OCI-LY7 (cell line): ENCODE results near the gene PIK3AP1. TPM values are rescaled to one million over a fixed set of nuclear protein-coding genes. Genes with fewer than 3 reads are reported as not detected.

Experiments
- BruUV-seq: library from RNA; stranded (reverse); fragments of 400-500 nt; replicated peaks from 2 replicates; lab custom pipeline; 2021; lab: Mats Ljungman, UMichigan
- CTCF ChIA-PET: fragments of 300-600 bp; sonication (Branson Sonifier 250); formaldehyde crosslinking; loops from one replicate; lab custom pipeline; 2022; ENCODE audit warnings: antibody characterized with exemption; ENCODE audit not compliant: unreplicated experiment; lab: Charles Lee
- POLR2A ChIA-PET: fragments of 300-600 bp; sonication (Branson Sonifier 250); formaldehyde crosslinking; loops from one replicate; lab custom pipeline; 2022; ENCODE audit warnings: antibody characterized with exemption; lab: Charles Lee
- DNase-seq: peaks from one replicate; pipeline ENCODE4 v3.0.0-alpha.2; 2015; ENCODE audit warnings: low spot score
- H2AFZ ChIP-seq: fragments of 200-600 bp; sonication (generic), shearing (Covaris generic); 2 replicates; pipeline ENCODE4 v1.6.1; 2014; ENCODE audit warnings: mild to moderate bottlenecking, antibody characterized with exemption, low read length, moderate library complexity
- H3K27ac ChIP-seq: fragments of 200-600 bp; sonication (generic); 2 replicates; pipeline ENCODE4 v1.5.1; 2014; ENCODE audit warnings: mixed run types, low read depth, mild to moderate bottlenecking, moderate library complexity, low read length, inconsistent platforms; ENCODE audit not compliant: poor library complexity, severe bottlenecking
- H3K36me3 ChIP-seq: fragments of 200-600 bp; sonication (generic); 2 replicates; pipeline ENCODE4 v1.6.1; 2014; ENCODE audit warnings: mild to moderate bottlenecking, antibody characterized with exemption, low read length, moderate library complexity, mixed read lengths; ENCODE audit not compliant: insufficient read depth
- H3K4me1 ChIP-seq: fragments of 200-600 bp; sonication (generic); 2 replicates; pipeline ENCODE4 v1.5.1; 2014; ENCODE audit warnings: mild to moderate bottlenecking, low read length; ENCODE audit not compliant: insufficient read depth, poor library complexity, severe bottlenecking
- H3K4me2 ChIP-seq: fragments of 200-600 bp; sonication (generic); 2 replicates; pipeline ENCODE4 v1.6.1; 2014; ENCODE audit warnings: mild to moderate bottlenecking, low read length
- H3K4me3 ChIP-seq: fragments of 200-600 bp; sonication (generic); 2 replicates; pipeline ENCODE4 v1.5.1; 2014; ENCODE audit warnings: mild to moderate bottlenecking, low read depth, low read length; ENCODE audit not compliant: poor library complexity, severe bottlenecking
- H3K79me2 ChIP-seq: fragments of 200-600 bp; sonication (generic); 2 replicates; pipeline ENCODE4 v1.6.1; 2016; ENCODE audit warnings: low read depth, mild to moderate bottlenecking, low read length, moderate library complexity, mixed read lengths; ENCODE audit not compliant: insufficient read depth
- H3K9me2 ChIP-seq: fragments of 200-600 bp; sonication (generic); 2 replicates; pipeline ENCODE4 v1.6.1; 2016; ENCODE audit warnings: mild to moderate bottlenecking, low read length, mixed read lengths; ENCODE audit not compliant: insufficient read depth
- H3K9me3 ChIP-seq: fragments of 200-600 bp; sonication (generic); 2 replicates; pipeline ENCODE4 v1.6.1; 2014; ENCODE audit warnings: mild to moderate bottlenecking, mixed run types, low read length, mixed read lengths
- H4K20me1 ChIP-seq: fragments of 200-600 bp; sonication (generic); 2 replicates; pipeline ENCODE4 v1.6.1; 2014; ENCODE audit warnings: mild to moderate bottlenecking, antibody characterized with exemption, low read length, moderate library complexity, mixed read lengths; ENCODE audit not compliant: insufficient read depth
- EZH2phosphoT487 ChIP-seq: fragments of 200-600 bp; sonication (generic); IDR thresholded peaks from 2 replicates; pipeline ENCODE4 v1.6.1; 2018; ENCODE audit warnings: low read depth, borderline replicate concordance, mild to moderate bottlenecking, mixed run types, antibody characterized with exemption, low read length, moderate library complexity, mixed read lengths
- intact Hi-C: fragments of 100-400 bp; cut with micrococcal nuclease; formaldehyde crosslinking; loops from one replicate; pipeline ENCODE4 v1.10.0; 2022; ENCODE audit not compliant: unreplicated experiment
- total RNA-seq, 2 experiments: library from RNA; depleted of rRNA in 1 of 2; stranded (reverse); fragments of >200 nt in 1 of 2; shearing (Covaris generic) in 1 of 2; gene quantifications; 2 replicates each; pipeline ENCODE4 v1.2.3, GENCODE V29; 2014 to 2022
- TF ChIP-seq, protein P1 (sequence below): fragments of 200-600 bp; sonication (generic); conservative IDR thresholded peaks from 2 replicates; pipeline ENCODE4 v1.5.1; 2014; ENCODE audit warnings: mild to moderate bottlenecking, antibody characterized with exemption, low read length, moderate library complexity, mixed read lengths

The PIK3AP1 gene
- total RNA-seq, 2 experiments from 2014 or later = 132 to 140 TPM

DNA sequence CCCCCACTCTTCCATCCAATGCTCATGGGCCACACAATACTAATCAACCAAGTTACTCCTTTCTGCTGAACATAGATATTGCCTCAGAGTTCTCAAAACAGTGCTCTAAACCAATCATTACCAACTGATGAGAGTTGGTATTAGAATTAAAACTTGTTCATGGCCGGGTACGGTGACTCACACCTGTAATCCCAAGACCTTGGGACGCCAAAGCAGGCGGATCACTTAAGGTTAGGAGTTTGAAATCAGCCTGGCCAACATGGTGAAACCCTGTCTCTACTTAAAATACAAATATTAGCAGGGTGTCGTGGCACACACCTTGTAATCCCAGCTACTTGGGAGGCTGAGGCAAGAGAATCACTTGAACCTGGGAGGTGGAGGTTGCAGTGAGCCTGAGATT lies 141.7 kb downstream of the PIK3AP1 start:
- no peak for DNase-seq
- H3K4me1 ChIP-seq = peaks cover 26% of the 10 kb centered on the region
- H3K36me3 ChIP-seq = peaks cover 53% of the 10 kb centered on the region
- no peaks in the 10 kb centered on the region for H3K9me2 ChIP-seq
- peaks cover 35% of the 10 kb centered on the region for H4K20me1 ChIP-seq
- peaks cover 92% of the 10 kb centered on the region for H3K79me2 ChIP-seq
- TF ChIP-seq, protein P1, sequence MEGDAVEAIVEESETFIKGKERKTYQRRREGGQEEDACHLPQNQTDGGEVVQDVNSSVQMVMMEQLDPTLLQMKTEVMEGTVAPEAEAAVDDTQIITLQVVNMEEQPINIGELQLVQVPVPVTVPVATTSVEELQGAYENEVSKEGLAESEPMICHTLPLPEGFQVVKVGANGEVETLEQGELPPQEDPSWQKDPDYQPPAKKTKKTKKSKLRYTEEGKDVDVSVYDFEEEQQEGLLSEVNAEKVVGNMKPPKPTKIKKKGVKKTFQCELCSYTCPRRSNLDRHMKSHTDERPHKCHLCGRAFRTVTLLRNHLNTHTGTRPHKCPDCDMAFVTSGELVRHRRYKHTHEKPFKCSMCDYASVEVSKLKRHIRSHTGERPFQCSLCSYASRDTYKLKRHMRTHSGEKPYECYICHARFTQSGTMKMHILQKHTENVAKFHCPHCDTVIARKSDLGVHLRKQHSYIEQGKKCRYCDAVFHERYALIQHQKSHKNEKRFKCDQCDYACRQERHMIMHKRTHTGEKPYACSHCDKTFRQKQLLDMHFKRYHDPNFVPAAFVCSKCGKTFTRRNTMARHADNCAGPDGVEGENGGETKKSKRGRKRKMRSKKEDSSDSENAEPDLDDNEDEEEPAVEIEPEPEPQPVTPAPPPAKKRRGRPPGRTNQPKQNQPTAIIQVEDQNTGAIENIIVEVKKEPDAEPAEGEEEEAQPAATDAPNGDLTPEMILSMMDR = no peak
- TF ChIP-seq EZH2phosphoT487 = no peak
- H3K4me2 ChIP-seq = no peak overlapping the region
- H3K9me3 ChIP-seq = no peaks in the 10 kb centered on the region
- no peak overlapping the region for H3K27ac ChIP-seq
- ChIA-PET POLR2A (interaction anchor here (0.6 kb wide), 1 partner anchor 27 kb away, joined by 3 read pairs; no protein-coding TSS in a partner anchor), CTCF (no interaction called here)
- BruUV-seq = no TSS peak
- no peak overlapping the region for H3K4me3 ChIP-seq
- H2AFZ ChIP-seq = no peak overlapping the region
- intact Hi-C loops = no loop called here

DNA sequence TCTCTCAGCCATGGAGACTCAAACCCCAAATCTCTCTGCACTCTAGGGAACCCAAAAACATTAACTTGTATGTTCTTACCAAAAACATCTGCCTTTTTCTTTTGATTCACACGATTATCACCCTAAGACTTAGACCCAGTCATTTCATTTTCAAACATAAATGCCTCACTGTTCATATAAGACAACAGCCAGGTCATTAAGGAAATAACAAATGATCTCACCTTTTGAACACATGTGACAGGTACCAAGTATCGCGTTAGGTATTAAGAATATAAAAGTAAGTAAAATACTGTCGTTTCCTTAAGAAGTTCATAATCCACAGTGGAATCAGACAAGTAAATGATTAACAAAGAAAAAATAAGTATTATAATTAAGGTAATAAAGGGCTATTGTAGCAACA lies 142.3 kb downstream of the PIK3AP1 start:
- CTCF ChIA-PET = no interaction called here
- no peaks in the 10 kb centered on the region for H3K9me2 ChIP-seq

DNA sequence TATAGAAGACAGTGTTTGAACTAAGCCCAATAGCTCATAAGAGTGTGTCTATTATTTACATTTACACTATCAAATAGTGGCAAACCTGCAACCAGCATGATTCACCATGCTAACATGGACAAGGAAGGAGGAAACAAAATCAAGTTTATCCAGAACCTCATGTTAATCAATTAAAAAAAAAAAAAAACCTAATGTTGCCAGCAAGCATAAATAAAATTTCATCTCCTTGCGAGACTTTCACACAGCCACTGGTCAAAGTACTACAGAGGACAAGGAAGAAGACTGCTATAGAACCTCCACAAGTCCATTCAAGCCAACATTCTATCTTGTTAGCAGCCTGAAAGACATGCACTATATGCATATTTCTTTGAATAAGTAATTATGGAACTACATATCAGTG lies 143.2 kb downstream of the PIK3AP1 start:
- peaks cover 19% of the 10 kb centered on the region for H3K4me1 ChIP-seq
- H3K4me3 ChIP-seq = no peak overlapping the region
- H2AFZ ChIP-seq = no peak overlapping the region
- ChIA-PET POLR2A (interaction anchor here (1.2 kb wide), 1 partner anchor 10 kb away, joined by 3 read pairs; no protein-coding TSS in a partner anchor), CTCF (no interaction called here)
- H3K9me3 ChIP-seq = no peaks in the 10 kb centered on the region
- BruUV-seq = no TSS peak
- peaks cover 39% of the 10 kb centered on the region for H4K20me1 ChIP-seq
- intact Hi-C loops = no loop called here
- DNase-seq = no peak
- no peak overlapping the region for H3K4me2 ChIP-seq
- peaks cover 61% of the 10 kb centered on the region for H3K36me3 ChIP-seq
- no peak overlapping the region for H3K27ac ChIP-seq
- peaks cover 92% of the 10 kb centered on the region for H3K79me2 ChIP-seq
- TF ChIP-seq, protein P1 = no peak
- no peak for TF ChIP-seq EZH2phosphoT487
- no peaks in the 10 kb centered on the region for H3K9me2 ChIP-seq

More for the DNA sequence above, 142.3 kb downstream of the PIK3AP1 start:
- Histone ChIP-seq H3K36me3 (peaks cover 53% of the 10 kb centered on the region), H3K9me3 (no peaks in the 10 kb centered on the region), H3K27ac (no peak overlapping the region), H3K4me1 (peaks cover 26% of the 10 kb centered on the region), H4K20me1 (peaks cover 39% of the 10 kb centered on the region), H3K4me3 (no peak overlapping the region), H3K79me2 (peaks cover 92% of the 10 kb centered on the region), H2AFZ (no peak overlapping the region), H3K4me2 (no peak overlapping the region)
- TF ChIP-seq, protein P1 = no peak
- POLR2A ChIA-PET = interaction anchor here (0.6 kb wide), 1 partner anchor 26 kb away, joined by 3 read pairs; no protein-coding TSS in a partner anchor
- intact Hi-C loops = no loop called here
- DNase-seq = no peak
- BruUV-seq = no TSS peak
